ENCODE results near the gene GJC2. TPM values are rescaled to one million over a fixed set of nuclear protein-coding genes. Genes with fewer than 3 reads are reported as not detected.

GJC2 gene
- total and polyA plus RNA-seq, 4 donors = 0.10 to 0.79 (median 0.25) TPM; not detected in 1

DNA sequence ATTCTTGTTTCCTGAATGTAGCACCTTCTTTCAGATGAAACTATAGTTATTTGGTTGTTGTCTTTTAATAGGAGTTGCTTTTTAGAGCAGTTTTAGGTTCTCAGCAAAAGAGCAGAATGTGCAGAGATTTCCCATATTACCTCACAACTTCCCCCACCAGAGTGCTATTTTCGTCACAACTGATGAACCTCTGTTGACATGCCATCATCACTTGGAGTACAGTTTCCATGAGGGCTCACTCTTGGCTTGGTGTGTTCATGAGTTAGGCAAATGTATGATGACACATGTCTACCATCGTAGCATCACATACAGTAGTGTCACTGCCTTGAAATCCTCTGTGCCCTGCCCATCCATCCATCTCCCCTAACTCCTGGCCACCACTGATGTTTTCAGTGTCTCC lies 19.6 kb downstream of the GJC2 start:
- no peak overlapping the region for H3K9ac ChIP-seq (ENCODE audit: low read depth in 1 of 2, low read length in 2 of 2)
- no peak overlapping the region for H3K27ac ChIP-seq (ENCODE audit: low read depth in 1 of 2, low read length in 2 of 2)
- TF ChIP-seq GABPA (IDR thresholded peaks at IDR 0.05 in 1 of 2, conservative IDR thresholded peaks at IDR 0.05 in 1 of 2) (no peak), EGR1 (IDR thresholded peaks at IDR 0.05; ENCODE audit: low read depth in 2 of 2) (no peak), FOXA1 (IDR thresholded peaks at IDR 0.05) (no peak), YY1 (IDR thresholded peaks at IDR 0.05) (no peak)
- DNase-seq (ENCODE audit: low spot score) = no peak
- H3K4me1 ChIP-seq (ENCODE audit: control insufficient read depth in 4 of 4, insufficient read depth in 4 of 4, low read length in 3 of 4) = peaks cover 0 to 12% (median 4%) of the 10 kb centered on the region in 4 donors
- no peaks in the 10 kb centered on the region for H3K27me3 ChIP-seq (ENCODE audit: control insufficient read depth in 4 of 4, insufficient read depth in 4 of 4, low read length in 3 of 4)
- H3K36me3 ChIP-seq (ENCODE audit: control insufficient read depth in 4 of 4, insufficient read depth in 3 of 4, low read depth in 1 of 4, low read length in 3 of 4) = no peaks in the 10 kb centered on the region
- H3K4me3 ChIP-seq (ENCODE audit: low read depth in 1 of 3, low read length in 3 of 3) = no peak overlapping the region
- WGBS = 88% methylated on average over 2 of the region's 2 CpGs
- H3K9me3 ChIP-seq (ENCODE audit: control insufficient read depth in 4 of 4, low read length in 3 of 4) = no peaks in the 10 kb centered on the region

DNA sequence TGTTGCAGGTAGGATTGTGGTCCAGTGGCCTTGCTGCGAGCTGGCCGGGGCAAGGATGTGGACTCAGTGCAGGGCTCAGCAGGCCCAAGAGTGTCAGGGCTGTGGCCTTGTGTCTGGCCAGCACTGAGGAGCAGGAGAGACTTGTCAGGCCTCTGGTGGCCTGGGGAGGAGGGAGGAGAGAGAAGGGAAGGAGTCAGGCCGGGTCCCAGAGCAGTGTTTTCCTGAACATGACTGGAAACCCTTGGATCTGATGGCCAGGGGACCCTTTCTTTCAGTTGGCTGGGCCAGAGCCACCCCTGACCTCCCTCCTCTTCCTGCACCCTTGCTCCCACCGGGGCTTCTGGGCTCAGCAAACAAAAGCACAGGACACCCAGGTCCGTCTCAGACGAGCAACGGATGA lies 20.9 kb downstream of the GJC2 start:
- Histone ChIP-seq H3K4me3 (ENCODE audit: low read depth in 1 of 3, low read length in 3 of 3) (no peak overlapping the region), H3K9me3 (ENCODE audit: control insufficient read depth in 4 of 4, low read length in 3 of 4) (no peaks in the 10 kb centered on the region), H3K27me3 (ENCODE audit: control insufficient read depth in 4 of 4, insufficient read depth in 4 of 4, low read length in 3 of 4) (no peaks in the 10 kb centered on the region), H3K36me3 (ENCODE audit: control insufficient read depth in 4 of 4, insufficient read depth in 3 of 4, low read depth in 1 of 4, low read length in 3 of 4) (peaks cover 0 to 5% (median 1%) of the 10 kb centered on the region in 4 donors), H3K27ac (ENCODE audit: low read depth in 1 of 2, low read length in 2 of 2) (no peak overlapping the region), H3K9ac (ENCODE audit: low read depth in 1 of 2, low read length in 2 of 2) (no peak overlapping the region), H3K4me1 (ENCODE audit: control insufficient read depth in 4 of 4, insufficient read depth in 4 of 4, low read length in 3 of 4) (peaks cover 0 to 9% (median 3%) of the 10 kb centered on the region in 4 donors)
- TF ChIP-seq GABPA (IDR thresholded peaks at IDR 0.05 in 1 of 2, conservative IDR thresholded peaks at IDR 0.05 in 1 of 2) (no peak), HNF4G (IDR thresholded peaks at IDR 0.05) (no peak), JUND (IDR thresholded peaks at IDR 0.05) (no peak), NR2F2 (IDR thresholded peaks at IDR 0.05) (no peak), SP1 (IDR thresholded peaks at IDR 0.05) (no peak), YY1 (IDR thresholded peaks at IDR 0.05) (no peak)
- TF ChIP-seq, protein P1, sequence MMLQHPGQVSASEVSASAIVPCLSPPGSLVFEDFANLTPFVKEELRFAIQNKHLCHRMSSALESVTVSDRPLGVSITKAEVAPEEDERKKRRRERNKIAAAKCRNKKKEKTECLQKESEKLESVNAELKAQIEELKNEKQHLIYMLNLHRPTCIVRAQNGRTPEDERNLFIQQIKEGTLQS (IDR thresholded peaks at IDR 0.05) = no peak
- TF ChIP-seq, protein P2, sequence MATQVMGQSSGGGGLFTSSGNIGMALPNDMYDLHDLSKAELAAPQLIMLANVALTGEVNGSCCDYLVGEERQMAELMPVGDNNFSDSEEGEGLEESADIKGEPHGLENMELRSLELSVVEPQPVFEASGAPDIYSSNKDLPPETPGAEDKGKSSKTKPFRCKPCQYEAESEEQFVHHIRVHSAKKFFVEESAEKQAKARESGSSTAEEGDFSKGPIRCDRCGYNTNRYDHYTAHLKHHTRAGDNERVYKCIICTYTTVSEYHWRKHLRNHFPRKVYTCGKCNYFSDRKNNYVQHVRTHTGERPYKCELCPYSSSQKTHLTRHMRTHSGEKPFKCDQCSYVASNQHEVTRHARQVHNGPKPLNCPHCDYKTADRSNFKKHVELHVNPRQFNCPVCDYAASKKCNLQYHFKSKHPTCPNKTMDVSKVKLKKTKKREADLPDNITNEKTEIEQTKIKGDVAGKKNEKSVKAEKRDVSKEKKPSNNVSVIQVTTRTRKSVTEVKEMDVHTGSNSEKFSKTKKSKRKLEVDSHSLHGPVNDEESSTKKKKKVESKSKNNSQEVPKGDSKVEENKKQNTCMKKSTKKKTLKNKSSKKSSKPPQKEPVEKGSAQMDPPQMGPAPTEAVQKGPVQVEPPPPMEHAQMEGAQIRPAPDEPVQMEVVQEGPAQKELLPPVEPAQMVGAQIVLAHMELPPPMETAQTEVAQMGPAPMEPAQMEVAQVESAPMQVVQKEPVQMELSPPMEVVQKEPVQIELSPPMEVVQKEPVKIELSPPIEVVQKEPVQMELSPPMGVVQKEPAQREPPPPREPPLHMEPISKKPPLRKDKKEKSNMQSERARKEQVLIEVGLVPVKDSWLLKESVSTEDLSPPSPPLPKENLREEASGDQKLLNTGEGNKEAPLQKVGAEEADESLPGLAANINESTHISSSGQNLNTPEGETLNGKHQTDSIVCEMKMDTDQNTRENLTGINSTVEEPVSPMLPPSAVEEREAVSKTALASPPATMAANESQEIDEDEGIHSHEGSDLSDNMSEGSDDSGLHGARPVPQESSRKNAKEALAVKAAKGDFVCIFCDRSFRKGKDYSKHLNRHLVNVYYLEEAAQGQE (IDR thresholded peaks at IDR 0.05) = no peak
- WGBS = 93% methylated on average over 7 of the region's 7 CpGs
- no peak for DNase-seq (ENCODE audit: low spot score)

DNA sequence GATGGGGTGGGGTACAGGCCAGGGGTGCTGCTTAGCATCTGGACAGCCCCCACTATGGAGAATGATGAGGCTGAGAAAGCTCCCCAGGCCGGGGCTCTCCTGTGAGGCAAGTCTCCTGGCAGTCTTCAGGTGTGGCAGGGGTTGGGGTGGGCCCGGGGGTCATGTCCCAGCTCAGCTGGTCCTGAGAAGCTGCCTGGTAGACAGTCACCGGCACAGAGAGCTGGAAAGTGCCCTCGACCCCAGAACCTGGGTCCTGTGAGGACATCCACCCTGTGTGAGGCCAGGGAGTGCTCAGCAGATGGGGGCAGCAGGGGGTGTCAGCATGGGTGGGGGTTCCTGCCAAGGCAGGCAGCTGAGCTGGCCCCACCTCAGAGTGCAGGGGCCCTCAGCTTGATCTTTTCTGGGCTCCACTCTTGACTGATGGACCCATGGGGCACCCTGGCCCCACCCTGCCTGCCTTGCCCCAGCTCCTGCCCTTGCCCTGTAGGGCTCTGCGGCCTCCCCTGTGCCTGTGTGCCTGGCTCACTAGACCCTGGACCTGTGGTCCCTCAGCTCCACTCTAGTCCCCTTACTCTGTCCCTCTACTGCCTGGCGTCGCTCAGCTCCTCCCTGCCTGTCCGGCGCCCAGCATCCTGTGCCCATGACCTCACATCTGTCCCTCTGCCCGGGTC lies 21.6 kb downstream of the GJC2 start:
- WGBS = 85% methylated on average over 10 of the region's 10 CpGs
- DNase-seq (ENCODE audit: low spot score) = no peak
- Histone ChIP-seq H3K36me3 (ENCODE audit: control insufficient read depth in 4 of 4, insufficient read depth in 3 of 4, low read depth in 1 of 4, low read length in 3 of 4) (peaks cover 0 to 5% (median 3%) of the 10 kb centered on the region in 4 donors), H3K4me3 (ENCODE audit: low read depth in 1 of 3, low read length in 3 of 3) (no peak overlapping the region), H3K4me1 (ENCODE audit: control insufficient read depth in 4 of 4, insufficient read depth in 4 of 4, low read length in 3 of 4) (peaks cover 0 to 7% (median 3%) of the 10 kb centered on the region in 4 donors), H3K27me3 (ENCODE audit: control insufficient read depth in 4 of 4, insufficient read depth in 4 of 4, low read length in 3 of 4) (no peaks in the 10 kb centered on the region), H3K9me3 (ENCODE audit: control insufficient read depth in 4 of 4, low read length in 3 of 4) (no peaks in the 10 kb centered on the region), H3K27ac (ENCODE audit: low read depth in 1 of 2, low read length in 2 of 2) (no peak overlapping the region), H3K9ac (ENCODE audit: low read depth in 1 of 2, low read length in 2 of 2) (no peak overlapping the region)
- TF ChIP-seq, protein P2 (IDR thresholded peaks at IDR 0.05) = no peak
- TF ChIP-seq, protein P3, sequence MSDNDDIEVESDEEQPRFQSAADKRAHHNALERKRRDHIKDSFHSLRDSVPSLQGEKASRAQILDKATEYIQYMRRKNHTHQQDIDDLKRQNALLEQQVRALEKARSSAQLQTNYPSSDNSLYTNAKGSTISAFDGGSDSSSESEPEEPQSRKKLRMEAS (IDR thresholded peaks at IDR 0.05) = no peak
- TF ChIP-seq RXRA (IDR thresholded peaks at IDR 0.05) (no peak), GABPA (IDR thresholded peaks at IDR 0.05 in 1 of 2, conservative IDR thresholded peaks at IDR 0.05 in 1 of 2) (no peak), JUND (IDR thresholded peaks at IDR 0.05) (no peak), SP1 (IDR thresholded peaks at IDR 0.05) (no peak), NR2F2 (IDR thresholded peaks at IDR 0.05) (no peak), TAF1 (conservative IDR thresholded peaks at IDR 0.05) (no peak), HNF4G (IDR thresholded peaks at IDR 0.05) (no peak)
- TF ChIP-seq, protein P4, sequence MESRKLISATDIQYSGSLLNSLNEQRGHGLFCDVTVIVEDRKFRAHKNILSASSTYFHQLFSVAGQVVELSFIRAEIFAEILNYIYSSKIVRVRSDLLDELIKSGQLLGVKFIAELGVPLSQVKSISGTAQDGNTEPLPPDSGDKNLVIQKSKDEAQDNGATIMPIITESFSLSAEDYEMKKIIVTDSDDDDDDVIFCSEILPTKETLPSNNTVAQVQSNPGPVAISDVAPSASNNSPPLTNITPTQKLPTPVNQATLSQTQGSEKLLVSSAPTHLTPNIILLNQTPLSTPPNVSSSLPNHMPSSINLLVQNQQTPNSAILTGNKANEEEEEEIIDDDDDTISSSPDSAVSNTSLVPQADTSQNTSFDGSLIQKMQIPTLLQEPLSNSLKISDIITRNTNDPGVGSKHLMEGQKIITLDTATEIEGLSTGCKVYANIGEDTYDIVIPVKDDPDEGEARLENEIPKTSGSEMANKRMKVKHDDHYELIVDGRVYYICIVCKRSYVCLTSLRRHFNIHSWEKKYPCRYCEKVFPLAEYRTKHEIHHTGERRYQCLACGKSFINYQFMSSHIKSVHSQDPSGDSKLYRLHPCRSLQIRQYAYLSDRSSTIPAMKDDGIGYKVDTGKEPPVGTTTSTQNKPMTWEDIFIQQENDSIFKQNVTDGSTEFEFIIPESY (IDR thresholded peaks at IDR 0.05) = no peak
